Left ventricle myocardium inferior (tissue), 1 donor: ENCODE measurements around the gene TCERG1. TPM values are rescaled to one million over a fixed set of nuclear protein-coding genes. Genes with fewer than 3 reads are reported as not detected.

ENCODE experiments used
- DNase-seq: peaks from one replicate; pipeline ENCODE4 v3.0.0-alpha.2; 2020
- H3K27ac ChIP-seq: fragments of 200-600 bp; replicated peaks from 2 replicates; pipeline ENCODE4 v1.8.0; 2021
- H3K27me3 ChIP-seq: fragments of 200-600 bp; 2 replicates; pipeline ENCODE4 v1.8.0; 2021; ENCODE audit warnings: low read depth
- H3K36me3 ChIP-seq: fragments of 200-600 bp; 2 replicates; pipeline ENCODE4 v1.8.0; 2021
- H3K4me1 ChIP-seq: fragments of 200-600 bp; 2 replicates; pipeline ENCODE4 v1.8.0; 2021
- H3K4me3 ChIP-seq: fragments of 200-600 bp; 2 replicates; pipeline ENCODE4 v1.8.0; 2021; ENCODE audit warnings: mild to moderate bottlenecking, moderate library complexity
- H3K9me3 ChIP-seq: fragments of 200-600 bp; replicated peaks from 2 replicates; pipeline ENCODE4 v1.8.0; 2021
- CTCF ChIP-seq: fragments of 200-600 bp; IDR thresholded peaks from 2 replicates; pipeline ENCODE4 v1.8.0; 2021; ENCODE audit warnings: antibody characterized with exemption, mild to moderate bottlenecking, borderline replicate concordance
- intact Hi-C: fragments of 100-400 bp; cut with micrococcal nuclease; formaldehyde crosslinking; loops from one replicate; pipeline ENCODE4 v1.11.0; 2022
- total RNA-seq: library from RNA; stranded (reverse); fragmentation: NEBNext Ultra II Directional; extraction: Animal tissue kit (Norgen Biotek cat#: 25700); gene quantifications from one replicate; pipeline ENCODE4 v1.2.1, GENCODE V29; 2021
- donor health status: DM: no; HTN: yes; CAD: no; lungs with severe emphysema.

Gene TCERG1
- total RNA-seq, 1 donor from 2014 or later = 20.1 TPM

GRCh38 chr5:146467760-146468159 is 20.6 kb downstream of the TCERG1 start:
- Histone ChIP-seq H3K36me3 (peaks cover 64% of the 10 kb centered on the region), H3K4me3 (no peak overlapping the region), H3K9me3 (no peaks in the 10 kb centered on the region), H3K27ac (no peak overlapping the region), H3K27me3 (no peaks in the 10 kb centered on the region), H3K4me1 (peaks cover 6% of the 10 kb centered on the region)
- intact Hi-C loops = no loop called here
- TF ChIP-seq CTCF = no peak
- no peak for DNase-seq

- no peak for DNase-seq
- Histone ChIP-seq H3K9me3 (no peaks in the 10 kb centered on the region), H3K4me1 (peaks cover 5% of the 10 kb centered on the region), H3K27me3 (no peaks in the 10 kb centered on the region), H3K36me3 (peaks cover 74% of the 10 kb centered on the region), H3K27ac (no peak overlapping the region), H3K4me3 (no peak overlapping the region)
- no peak for TF ChIP-seq CTCF
- intact Hi-C loops = no loop called here
Measured at GRCh38 chr5:146474065-146474464, 26.9 kb downstream of the TCERG1 start.

- no peak for TF ChIP-seq CTCF
- DNase-seq = no peak
- H3K9me3 ChIP-seq = no peaks in the 10 kb centered on the region
- H3K27me3 ChIP-seq = no peaks in the 10 kb centered on the region
- peaks cover 5% of the 10 kb centered on the region for H3K4me1 ChIP-seq
- H3K4me3 ChIP-seq = no peak overlapping the region
- intact Hi-C loops = no loop called here
- no peak overlapping the region for H3K27ac ChIP-seq
- H3K36me3 ChIP-seq = peaks cover 72% of the 10 kb centered on the region
Measured at GRCh38 chr5:146475190-146475780, 28.2 kb downstream of the TCERG1 start.

- no peaks in the 10 kb centered on the region for H3K9me3 ChIP-seq
- DNase-seq = no peak
- no peak for TF ChIP-seq CTCF
- intact Hi-C loops = no loop called here
- H3K27ac ChIP-seq = no peak overlapping the region
- H3K36me3 ChIP-seq = peaks cover 70% of the 10 kb centered on the region
- no peak overlapping the region for H3K4me3 ChIP-seq
- H3K27me3 ChIP-seq = no peaks in the 10 kb centered on the region
- H3K4me1 ChIP-seq = peaks cover 5% of the 10 kb centered on the region
Measured at GRCh38 chr5:146475906-146476305, 28.8 kb downstream of the TCERG1 start.

GRCh38 chr5:146482775-146483174 is 35.6 kb downstream of the TCERG1 start:
- intact Hi-C loops = no loop called here
- Histone ChIP-seq H3K27ac (no peak overlapping the region), H3K36me3 (peaks cover 68% of the 10 kb centered on the region), H3K4me3 (no peak overlapping the region), H3K27me3 (no peaks in the 10 kb centered on the region), H3K9me3 (no peaks in the 10 kb centered on the region), H3K4me1 (peaks cover 11% of the 10 kb centered on the region)
- no peak for TF ChIP-seq CTCF
- no peak for DNase-seq
